NAMALWA (cell line): ENCODE data around the gene SNED1.

Source experiments
- DNase-seq: peaks from one replicate; pipeline ENCODE4 v3.0.0-alpha.2; 2015; ENCODE audit warnings: low spot score

SNED1 gene

DNA sequence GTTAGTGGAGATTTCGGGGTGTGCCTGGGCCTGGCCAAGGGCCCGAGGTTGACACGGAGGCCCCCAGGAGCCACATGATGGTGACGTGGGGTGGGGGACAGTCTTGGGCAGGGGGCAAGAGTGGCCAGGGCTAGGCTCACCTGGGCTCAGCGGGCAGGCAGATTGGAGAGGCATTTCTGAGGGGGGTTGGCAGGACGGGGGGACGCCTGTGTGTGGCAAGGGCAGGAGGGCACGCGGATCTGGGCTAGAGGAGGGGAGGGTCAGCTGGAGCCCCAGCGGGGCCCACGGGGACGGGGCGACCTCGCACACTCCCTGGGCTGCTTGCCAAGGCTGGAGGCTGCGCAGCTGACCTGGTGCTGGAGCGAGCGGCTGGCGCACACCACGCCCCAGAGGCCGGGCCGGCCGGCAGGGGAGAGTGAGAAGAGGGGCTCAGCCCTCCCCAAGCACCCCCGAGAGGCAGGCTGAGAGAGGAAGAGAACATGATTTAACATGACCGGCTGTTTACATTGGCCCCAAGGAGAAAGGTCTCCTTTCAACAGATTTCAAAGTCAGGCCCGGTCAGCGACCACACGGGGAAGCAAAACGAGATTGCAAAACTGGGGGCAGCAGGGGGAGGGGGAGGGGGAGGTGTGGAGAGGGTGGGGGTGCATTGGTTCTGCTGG lies 38.0 kb upstream of the SNED1 start:
- no peak for DNase-seq

DNA sequence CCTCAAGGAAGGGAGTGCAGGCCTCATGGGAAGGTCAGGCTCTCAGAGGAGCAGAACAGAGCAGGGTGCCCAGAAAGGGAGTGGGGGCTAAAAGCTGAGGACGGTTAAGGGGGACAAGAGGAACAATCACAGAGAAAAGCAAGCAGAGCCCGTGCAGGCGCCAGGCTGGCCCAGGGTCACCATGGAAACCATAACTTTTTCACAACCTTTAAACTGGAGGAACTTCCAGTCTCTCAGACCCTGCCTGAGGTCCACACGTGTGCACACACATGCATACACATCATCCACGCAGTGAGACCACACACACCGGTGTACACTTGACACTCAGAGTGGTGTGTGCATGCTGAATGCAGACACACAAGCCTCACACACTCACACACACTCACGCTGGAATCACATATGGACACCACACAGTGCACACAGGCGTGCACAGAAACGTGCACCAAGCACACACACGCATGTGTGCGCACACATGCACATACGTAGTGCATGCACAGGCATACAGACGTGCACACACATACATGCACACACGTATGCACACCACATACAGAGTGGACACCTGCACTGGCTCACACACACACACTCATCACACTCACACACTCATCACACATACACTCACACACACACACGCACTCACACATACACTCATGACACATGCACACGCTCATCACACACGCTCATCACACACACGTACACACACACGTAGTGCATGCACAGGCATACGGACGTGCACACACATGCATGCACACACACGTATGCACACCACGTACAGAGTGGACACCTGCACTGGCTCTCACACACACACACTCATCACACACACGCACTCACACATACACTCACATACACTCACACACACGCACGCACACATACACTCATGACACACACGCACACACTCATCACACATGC lies 37.2 kb upstream of the SNED1 start:
- no peak for DNase-seq

DNA sequence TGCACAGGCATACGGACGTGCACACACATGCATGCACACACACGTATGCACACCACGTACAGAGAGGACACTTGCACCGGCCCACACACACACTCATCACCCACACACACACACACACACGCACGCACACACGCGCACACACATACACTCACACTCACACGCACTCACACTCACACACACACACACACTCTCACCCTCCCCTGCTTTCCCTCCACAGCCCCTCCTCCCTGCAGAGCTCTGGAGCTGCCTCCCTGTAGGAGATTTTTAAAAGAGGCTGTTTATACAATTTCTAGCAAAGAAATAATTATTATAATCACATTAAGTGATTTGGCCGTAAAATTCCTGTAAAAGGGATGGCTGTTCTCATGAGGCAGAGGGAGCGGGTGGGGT lies 36.5 kb upstream of the SNED1 start:
- no peak for DNase-seq

DNA sequence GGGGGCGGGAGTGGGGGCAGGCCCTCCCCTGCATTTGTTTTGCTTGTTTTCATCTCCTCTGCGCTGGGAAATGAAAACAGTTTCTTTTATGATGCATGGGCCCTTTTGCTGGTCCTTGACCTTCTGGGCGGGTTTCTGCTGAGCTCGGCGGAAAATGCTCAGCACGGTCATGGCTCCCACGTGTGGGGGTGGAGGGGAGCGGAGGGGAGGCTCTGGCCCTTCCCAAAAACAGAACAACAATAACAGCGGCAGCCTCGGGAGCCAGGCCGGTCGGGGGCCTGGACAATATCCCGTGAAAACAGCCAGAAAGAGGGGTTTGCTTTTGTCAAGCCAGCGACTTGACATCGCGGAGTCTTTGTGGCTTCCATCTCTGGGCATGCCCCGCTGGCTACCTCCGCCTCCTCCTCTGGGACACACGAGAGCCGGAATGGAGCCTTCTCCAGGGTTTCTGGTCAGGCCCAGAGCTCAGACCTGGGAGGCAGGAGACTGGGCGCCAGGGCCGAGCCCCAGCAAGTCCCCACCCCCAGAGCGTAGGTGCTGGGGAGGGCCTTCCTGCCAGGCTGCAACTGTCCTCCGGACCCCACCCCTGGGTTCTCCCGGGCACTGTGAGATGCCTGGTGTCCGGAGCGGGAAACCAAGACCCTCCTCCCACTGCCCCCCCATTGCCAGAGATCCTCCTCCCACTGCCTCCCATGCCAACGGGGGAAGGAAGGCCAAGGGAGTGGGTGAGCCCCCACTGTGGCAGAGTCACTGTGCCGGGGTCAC lies 35.9 kb upstream of the SNED1 start:
- DNase-seq, result no peak

DNA sequence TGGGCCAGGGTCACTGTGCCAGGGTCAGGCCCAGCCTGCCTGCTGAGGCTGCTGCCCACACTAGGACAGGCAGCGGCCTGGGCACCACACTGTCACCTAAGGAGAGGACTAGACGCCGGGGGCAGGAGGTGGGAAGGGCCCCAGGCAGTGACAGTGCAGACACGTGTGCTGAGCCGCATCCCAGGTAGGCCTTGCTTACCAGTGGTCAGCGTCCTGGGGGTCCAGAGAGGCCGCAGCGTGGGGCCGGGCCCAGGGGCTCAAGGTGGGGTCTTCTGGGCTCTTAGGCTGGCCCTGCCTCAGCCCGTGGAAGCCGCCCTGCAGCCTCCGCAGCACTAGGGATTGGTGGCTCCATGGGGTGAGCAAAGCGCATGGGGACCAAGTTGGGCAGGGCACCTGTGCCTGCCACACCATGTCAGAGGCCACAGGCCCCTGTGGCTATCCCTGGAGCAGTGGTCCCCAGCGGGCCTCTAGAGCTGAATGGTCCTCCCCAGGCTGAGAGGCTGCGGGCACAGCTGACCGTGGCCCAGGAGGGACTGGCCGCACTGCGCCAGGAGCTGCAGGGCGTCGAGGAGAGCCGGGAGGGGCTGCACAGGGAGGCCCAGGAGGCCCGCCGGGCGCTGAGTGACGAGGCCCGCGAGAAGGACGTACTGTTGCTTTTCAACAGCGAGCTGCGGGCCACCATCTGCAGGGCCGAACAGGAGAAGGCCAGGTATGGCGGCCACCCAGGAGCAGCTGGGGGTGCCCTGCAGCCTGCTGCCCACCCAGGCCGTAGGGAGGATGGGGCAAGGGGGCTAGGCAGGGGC lies 35.2 kb upstream of the SNED1 start:
- no peak for DNase-seq

DNA sequence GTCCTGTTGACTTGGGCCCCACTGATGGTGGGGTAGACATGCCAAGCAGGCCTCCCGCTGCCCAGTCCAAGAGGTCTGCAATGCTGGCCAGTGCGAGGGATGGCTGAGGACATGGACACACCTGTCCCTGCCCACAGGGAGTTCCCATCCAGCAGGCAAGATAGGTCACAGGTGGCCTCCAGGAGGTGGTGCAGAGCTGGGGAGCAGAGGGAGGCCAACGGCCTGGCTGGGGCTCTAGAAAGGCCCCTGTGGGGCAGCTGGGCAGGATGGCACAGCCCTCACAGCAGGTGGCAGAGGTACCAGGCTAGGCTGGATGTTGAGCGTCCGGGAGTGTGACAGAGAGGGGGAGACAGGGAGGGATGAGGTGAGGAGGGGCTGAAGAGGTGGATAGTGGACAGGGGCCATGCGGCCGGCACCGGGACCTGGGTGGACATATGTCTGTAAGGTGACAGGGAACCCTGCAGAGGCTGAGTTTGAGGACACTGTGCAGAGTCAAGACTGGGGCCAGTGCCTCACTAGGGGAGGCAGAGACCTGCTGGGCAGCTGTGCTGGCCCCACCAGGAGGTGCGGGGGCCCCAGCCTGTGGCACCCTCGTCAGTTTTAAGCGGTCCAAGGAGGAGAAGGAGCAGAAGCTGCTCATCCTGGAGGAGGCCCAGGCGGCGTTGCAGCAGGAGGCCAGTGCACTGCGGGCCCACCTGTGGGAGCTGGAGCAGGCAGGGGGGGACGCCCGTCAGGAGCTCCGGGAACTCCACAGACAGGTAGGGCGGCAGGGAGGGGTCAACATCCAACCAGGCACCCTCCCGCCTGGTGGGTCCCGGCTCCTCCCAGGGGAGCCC lies 34.3 kb upstream of the SNED1 start:
- DNase-seq, result no peak

DNA sequence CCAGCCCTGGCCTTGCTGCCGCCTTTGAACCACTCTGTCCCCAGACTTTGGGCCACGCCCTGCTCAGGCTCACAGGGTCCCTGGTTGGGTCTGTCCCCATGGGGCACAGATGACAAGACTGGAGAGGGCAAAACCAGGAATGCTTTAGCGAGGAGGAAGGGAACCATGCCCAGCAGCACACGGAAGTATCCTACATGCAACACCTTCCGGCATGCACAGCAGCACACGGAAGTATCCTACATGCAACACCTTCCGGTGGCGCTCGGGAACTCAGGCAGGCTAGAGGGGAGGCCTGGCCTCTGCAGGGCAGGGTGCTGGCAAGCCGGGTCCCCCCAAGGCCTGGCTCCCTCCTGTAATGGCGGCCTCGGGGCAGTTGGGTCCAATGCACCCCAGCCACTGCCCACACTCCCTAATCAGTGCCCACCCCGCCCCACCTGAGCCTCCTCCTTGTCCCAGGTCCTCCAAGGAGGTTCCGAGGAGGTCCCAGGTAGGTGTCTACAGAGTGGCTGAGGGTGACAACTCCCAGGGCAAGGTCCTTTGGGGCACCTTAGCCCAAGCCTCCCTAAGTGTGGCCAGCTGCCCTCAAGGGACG lies 33.6 kb upstream of the SNED1 start:
- DNase-seq, result no peak

DNA sequence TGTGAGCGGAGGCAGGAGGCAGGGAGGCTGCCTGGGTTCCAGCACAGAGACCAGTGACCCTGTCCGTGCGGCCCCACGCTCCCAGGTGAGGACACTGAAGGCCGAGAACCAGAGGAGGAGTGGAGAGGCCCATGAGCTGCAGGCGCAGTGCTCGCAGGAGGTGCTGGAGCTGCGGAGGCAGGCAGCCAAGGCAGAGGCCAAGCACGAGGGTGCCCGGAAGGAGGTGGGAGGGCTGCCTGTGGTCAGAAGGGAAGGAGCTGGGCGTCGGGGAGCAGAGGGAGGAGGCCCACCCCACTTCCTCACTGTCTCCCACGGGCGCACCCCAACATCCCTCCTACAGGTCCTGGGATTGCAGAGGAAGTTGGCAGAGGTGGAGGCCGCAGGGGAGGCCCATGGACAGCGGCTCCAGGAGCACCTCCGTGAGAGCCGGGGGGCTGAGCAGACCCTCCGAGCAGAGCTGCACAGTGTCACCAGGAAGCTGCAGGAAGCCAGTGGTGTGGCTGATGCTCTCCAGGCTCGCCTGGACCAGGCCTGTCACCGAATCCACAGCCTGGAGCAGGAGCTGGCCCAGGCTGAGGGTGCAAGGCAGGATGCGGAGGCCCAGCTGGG lies 33.0 kb upstream of the SNED1 start:
- no peak for DNase-seq

DNA sequence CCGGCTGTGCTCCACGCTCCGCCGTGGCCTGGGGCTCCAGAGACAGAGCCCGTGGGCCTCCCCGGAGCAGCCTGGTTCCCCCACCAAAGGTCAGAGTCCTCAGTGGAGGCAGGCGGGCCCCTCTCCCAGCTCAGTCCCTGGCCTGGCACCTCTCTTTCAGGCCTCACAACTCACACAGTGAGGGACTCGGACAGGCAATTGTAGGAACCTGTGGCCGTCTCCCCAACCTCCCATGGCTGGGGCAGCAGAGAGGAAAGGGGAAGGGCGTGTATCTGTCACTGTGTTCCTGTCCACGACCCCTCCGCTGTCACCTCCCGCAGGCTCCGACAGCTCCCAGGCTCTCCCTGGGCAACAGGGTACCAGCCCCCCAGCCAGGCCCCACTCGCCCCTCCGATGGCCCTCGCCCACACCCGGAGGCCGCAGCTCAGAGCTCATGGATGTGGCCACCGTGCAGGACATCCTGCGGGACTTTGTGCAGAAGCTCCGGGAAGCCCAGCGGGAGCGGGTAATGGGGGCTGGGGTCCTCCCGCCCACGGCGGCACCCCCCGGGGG lies 32.4 kb upstream of the SNED1 start:
- DNase-seq, result no peak

DNA sequence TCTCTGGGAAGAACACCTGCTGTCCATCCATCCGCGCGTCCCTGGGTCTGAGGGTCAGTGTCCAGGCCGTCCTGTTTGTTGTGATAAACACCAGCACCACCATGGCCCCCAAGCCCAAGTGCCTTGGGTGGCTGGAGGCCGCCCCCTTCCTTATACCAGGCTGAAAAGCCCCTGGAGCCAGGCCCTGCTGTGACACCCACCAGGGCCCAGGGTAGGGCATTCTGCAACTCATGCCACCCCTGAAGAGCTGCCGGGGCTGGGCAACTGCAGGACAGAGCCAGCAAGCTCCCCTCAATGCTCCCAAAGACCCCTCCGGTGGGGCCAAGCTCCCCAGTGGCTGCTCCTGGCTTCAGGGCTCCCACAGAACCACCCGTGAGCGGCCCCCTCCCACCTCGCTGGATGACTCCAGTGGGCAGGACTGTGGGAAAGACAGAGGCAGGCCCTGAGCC lies 31.9 kb upstream of the SNED1 start:
- DNase-seq, result no peak

DNA sequence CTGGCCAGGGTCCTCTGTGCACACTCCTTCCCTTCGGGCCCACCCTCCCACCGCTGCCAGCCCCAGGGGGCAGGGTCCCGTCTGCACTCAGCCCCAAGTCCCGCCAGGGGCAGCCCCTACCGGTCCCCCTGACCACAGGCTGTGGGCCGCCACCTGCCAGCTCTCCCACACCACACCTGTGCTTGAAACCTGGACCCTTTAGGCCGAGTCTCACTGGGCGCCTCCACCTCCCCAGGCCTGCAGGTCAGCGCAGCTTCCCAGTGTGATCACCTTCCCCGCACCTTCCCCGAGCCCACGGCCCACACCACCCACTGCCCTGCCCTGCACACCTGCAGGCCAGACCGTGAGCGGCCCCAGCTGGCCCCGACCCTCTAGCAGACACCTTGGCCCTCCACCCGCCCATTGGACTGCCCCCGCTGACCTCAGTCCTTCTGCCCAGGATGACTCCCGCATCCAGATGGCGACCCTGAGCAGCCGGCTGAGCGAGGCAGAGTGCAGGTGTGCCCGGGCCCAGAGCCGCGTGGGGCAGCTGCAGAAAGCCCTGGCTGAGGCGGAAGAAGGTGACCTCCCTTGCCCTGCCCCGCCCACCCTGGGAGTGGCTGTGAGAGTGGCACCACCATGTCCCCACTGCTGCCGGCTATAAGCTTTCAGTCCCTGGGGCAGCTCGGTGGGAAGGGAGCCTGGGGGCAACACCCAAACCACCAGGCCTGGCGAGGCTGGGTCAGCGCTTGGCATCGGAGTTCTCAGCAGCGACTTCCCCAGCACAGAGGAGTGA lies 31.3 kb upstream of the SNED1 start:
- DNase-seq, result no peak

DNA sequence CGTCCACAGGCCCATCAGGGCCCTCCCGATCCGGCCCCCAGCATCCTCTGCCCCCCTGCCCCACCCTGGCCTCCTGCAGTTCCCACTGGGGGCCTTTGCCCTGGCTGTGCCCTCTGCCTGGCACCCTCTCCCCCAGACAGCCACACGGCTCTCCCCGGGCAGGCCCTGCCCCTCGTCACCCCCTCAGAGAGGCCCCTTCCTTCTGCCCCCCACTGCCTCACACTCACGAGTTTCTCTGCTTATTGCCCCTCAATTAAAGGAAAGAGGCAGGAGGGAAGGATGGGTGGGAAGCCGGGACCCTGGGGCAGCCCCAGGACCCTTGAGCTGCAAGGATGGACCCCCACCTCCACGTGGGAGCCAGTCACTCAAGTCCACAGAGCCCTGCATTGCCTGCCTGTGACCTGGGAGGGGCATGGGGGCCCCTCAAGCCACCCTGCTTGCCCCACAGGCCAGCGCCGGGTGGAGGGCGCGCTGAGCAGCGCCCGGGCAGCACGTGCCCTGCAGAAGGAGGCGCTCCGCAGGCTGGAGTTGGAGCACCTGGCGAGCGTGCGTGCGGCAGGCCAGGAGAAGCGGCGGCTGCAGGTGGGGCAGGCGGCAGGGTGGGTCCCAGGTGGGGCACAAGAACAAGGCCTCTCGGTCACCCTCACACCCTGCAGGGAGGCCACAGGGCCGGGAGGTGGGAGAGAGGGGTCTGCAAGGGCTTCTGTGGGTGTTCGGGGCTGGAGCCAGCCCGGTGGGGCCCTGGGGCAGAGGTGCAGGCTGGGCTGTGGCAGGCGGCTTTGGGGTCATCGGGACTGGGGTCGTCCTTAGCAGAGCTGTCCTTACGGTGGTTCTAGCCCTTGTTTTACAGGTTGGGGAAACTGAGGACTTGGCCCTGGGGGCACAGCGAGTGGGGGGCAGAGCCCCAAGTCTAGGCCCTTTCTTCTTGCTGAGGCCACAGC lies 30.5 kb upstream of the SNED1 start:
- DNase-seq, result no peak

DNA sequence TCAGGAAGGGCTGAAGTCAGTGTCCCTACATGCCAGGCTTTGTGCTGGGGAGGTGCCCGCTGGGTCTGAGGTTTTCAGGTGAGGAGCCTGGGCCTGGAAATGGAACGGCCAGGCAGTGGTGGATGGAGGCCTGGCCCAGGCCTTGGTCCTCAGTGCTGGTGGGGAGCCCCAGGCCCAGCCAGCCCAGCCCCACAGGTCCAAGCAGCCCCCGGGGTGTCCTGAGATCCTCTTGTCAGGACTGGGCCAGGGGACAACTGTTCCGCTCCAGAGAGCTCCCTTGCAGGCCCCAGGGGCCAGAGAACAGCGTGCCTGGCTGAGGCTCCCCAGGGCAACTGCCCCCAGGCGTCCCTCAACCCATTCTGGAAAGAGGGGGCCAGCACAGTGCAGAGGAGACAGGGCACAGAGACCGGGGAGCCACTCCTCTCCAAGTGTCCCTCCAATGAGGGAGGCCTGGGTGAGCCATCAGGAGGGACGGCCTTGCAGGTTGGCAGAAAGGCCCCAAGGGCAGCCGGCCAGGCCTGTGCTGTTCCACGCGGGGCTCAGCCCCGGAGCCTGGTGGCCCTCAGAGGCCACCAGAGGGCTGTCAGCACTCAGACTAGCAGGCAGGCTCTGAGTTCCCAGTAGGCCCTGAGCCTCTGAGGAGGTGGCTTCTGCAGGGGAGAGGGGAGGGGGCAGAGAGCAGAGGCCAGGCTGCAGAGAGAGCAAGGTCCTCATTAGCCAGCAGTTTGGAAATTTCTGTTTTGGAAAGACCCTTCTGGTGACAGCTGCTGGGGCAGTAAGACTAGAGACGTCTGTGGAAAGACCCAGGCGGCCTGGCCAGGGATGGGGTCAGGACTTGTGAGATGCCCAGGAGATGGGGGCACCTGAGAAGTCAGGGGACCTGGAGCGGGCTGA lies 29.4 kb upstream of the SNED1 start:
- DNase-seq, result no peak

DNA sequence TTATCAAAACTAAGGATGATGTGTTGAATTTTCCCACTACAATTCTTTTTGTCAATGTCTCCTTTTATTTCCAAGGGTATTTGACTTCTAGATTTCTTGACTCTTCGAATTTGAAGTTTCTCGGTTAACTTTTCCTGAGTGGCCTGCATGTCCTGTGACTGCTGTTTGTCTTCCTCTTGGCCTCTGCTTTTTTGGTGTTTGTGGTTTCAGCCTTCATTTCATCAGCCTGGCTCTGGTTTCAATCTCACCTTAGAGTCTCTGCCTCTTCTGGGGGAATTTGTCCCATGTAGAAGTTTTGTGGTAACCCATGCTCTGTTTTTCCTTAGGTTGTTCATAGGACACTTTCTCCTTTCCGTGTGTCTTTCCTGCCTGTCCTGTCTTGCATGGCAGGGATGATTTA lies 28.3 kb upstream of the SNED1 start:
- DNase-seq, result no peak

DNA sequence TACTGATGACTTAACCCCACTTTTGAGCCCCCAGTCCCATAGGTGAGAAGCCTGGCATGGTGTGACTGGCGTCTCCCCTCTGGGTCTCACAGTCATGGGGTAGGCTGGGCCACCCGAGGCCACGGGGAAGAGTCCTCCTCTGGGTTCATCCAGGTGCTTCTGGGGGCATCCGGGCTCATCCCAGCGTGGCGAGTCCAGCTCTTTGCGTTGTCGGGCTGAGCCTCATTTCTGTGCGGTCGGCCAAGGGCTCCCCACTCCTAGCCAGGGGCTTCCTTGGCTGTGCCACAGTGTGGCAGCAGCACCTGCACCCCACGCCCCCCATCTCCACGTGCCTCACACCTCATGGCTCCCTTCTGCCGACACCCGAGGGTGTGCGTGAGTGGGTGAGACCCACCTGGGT lies 27.6 kb upstream of the SNED1 start:
- DNase-seq, result no peak

DNA sequence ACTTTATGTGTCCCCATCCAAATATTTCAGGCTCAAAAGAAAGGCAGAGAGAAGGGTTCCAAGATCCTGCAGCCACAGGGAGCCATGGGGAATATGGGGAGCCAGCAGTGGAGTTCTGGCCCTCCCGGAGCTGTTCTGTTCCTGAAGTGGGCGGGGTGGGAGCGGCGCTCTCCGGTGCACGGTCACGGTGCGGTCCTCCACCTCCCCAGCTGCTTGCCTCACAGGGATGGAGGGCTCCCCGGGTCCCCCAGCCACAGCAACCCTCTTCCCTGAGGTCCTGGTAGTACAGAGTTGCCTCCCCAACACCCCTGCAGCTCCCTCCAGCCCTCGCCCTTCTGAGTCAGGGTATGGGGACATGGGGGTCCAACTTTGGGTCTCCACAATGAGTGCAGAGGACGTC lies 26.2 kb upstream of the SNED1 start:
- no peak for DNase-seq
